KOPT-K1 (cell line): ENCODE results near the gene TAS1R3.

ENCODE experiments used
- H3K27ac ChIP-seq: fragments of 200-600 bp; sonication (generic); 2 replicates; pipeline ENCODE4 v1.5.1; 2016; ENCODE audit warnings: antibody characterized with exemption, mild to moderate bottlenecking, low read depth, low read length; ENCODE audit not compliant: poor library complexity, severe bottlenecking
- H3K36me3 ChIP-seq: fragments of 200-600 bp; sonication (generic); 2 replicates; pipeline ENCODE4 v1.5.1; 2017; ENCODE audit warnings: antibody characterized with exemption, mild to moderate bottlenecking, low read length, moderate library complexity; ENCODE audit not compliant: insufficient read depth
- H3K9me3 ChIP-seq: fragments of 200-600 bp; sonication (generic); 2 replicates; pipeline ENCODE4 v1.5.1; 2017; ENCODE audit warnings: antibody characterized with exemption, low read length, mild to moderate bottlenecking; ENCODE audit not compliant: insufficient read depth, poor library complexity, severe bottlenecking

TAS1R3 gene

DNA sequence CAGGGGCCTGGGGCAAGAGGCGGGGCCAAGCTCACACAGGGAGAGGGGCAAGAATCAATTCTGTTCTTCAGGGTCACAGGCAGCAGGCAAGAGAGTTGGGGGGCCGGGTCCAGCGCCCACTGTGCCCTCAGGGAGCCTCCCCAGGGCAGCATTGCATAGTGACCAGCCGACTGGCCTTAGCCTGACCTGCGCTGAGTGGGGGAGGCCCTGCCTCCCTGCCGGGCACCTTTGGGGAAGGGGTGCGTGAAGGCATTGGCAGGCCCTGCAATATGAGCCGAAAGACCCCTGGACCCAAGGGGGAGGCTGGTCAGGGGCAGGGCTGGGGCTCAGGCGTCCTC, 38.7 kb upstream of the TAS1R3 start:
- Histone ChIP-seq H3K27ac (no peak overlapping the region), H3K9me3 (no peaks in the 10 kb centered on the region), H3K36me3 (peaks cover 7% of the 10 kb centered on the region; the same call in 1 of the 2 replicates)

DNA sequence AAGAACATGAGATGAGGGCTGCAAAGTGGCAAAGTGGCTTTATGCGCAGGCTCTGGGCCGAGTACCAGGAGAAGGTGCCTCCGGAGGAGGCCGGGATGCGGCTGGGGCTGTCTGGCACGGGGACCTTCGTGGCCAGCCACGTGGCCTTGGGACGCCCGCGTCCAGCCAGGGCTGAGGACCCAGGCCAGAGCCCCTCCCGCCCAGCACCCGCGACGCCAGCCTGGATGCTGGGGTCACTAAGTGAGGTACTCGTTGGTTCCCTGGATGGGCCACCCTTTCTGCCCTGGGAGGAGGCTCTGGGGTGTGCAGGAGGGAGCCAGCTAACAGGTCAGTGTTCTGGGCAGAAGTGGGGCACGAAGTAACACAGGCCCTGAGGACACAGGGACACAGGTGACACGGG, 38.2 kb upstream of the TAS1R3 start:
- H3K27ac ChIP-seq: no peak overlapping the region
- peaks cover 7% of the 10 kb centered on the region; the same call in 1 of the 2 replicates for H3K36me3 ChIP-seq
- H3K9me3 ChIP-seq: no peaks in the 10 kb centered on the region

DNA sequence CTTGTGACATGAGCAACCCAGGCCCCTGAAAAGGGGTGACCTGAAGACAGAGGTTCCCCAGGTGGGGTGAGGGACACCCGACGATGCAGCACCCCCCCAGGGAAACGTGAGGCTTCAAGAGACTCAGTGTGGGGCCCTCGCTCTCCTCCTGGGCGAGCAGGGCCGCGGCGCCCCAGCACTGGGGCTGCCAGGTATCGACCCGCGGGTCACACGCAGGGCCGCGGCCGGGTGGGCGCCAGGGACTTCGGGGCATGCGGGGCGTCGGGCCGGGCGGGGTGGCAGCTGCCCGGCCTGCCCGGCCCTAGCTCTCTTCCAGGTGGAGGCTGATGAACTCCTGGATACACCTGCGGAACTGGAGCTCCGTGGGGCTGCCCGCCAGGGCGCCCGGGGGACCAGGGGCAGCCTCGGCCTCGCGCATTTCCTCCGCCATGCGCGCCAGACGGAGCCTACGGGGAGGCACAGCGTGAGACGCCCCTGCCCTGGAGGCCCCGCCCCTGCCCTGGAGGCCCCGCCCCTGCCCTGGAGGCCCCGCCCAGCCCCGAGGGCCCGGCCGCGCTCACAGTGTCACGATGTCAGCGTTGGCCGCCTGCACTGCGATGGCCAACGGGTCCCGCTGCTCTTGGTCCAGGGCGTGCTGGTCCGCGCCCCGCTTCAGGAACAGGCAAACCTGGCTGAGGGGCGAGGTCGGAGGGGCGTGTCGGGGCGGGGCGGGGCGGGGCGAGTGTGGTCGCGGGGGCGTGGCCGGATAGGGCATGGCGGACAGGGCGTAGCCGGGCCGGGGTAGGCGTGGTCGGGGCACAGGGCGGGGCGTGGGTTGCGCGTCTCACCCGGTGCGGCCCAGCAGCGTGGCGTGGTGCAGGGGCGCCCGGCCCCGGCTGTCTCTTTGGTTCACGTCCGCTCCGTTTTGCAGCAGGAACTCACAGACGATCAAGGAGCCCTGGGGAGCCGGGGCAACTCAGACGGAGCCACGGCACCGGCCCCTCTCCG, 37.5 kb upstream of the TAS1R3 start:
- Histone ChIP-seq H3K36me3 (peaks cover 7% of the 10 kb centered on the region; the same call in 1 of the 2 replicates), H3K27ac (no peak overlapping the region), H3K9me3 (no peaks in the 10 kb centered on the region)

DNA sequence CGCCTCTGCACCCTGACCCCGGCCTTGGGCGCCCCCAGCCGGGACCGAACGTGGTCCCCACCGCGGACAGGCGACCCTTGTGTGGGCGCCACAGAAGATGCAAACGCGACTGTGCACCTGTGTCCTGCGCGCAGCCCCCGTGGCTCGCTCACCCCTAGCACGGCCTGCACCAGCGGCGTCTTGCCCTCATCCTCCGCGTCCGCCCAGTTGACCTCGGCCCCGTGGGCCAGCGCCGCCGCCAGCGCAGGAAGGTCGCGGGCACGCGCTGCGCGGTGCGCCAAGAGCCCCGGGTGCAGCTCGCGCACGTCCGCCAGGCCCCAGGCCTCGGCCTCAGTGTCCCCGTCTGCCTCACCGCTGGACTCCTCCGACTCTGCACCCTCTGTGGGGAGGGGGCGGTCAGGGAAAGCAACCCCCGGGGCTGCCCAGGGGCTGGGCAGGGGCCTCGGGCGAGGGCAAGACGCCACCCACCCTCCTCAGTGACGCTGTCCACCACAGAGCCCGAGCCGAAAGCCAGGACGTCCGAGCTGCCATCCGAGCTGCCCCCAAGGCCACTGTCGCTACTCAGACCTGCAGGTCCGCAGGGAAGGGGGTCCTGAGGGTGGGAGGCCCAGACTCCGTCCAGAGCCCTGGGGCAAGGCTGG, 36.7 kb upstream of the TAS1R3 start:
- H3K27ac ChIP-seq: no peak overlapping the region
- H3K9me3 ChIP-seq: no peaks in the 10 kb centered on the region
- peaks cover 7% of the 10 kb centered on the region; the same call in 1 of the 2 replicates for H3K36me3 ChIP-seq

DNA sequence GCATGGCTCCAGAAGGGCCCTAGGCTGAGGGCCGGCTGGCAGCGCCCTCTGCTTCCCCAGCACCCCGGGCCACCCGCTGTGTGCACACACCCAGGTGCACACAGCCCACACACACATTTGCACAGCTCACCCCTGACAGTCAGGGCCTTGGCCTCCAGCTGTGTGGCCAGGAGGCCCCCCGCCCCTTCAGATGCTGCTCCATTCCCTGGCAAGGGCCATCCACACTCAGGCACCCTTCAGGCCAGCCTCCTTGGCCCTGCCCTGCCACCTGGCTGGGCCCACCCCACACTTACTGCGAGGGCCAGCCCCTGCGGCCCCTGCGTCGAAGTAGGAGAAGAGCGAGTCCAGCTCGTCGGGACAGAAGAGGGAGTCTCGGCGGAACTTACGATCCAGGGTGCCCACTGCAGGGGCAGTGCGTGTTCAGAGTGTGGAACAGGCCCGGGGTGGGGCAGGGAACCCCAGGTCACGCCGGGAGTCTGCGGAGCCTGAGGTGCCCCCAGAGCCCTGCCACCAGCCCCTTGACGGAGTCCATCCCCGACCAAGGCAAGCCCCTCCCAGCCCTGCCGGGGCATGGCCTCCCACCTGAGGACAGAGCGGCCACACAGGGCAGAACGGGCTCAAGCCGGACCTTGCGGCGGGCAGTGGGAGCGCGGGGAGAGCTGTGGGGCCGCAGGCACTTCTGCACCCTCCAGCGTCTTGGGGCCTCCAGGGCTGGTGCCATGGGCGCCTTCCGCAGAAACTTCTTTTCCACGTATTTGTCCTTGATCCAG, 35.7 kb upstream of the TAS1R3 start:
- no peaks in the 10 kb centered on the region for H3K9me3 ChIP-seq
- H3K27ac ChIP-seq: no peak overlapping the region
- peaks cover 7% of the 10 kb centered on the region; the same call in 1 of the 2 replicates for H3K36me3 ChIP-seq

DNA sequence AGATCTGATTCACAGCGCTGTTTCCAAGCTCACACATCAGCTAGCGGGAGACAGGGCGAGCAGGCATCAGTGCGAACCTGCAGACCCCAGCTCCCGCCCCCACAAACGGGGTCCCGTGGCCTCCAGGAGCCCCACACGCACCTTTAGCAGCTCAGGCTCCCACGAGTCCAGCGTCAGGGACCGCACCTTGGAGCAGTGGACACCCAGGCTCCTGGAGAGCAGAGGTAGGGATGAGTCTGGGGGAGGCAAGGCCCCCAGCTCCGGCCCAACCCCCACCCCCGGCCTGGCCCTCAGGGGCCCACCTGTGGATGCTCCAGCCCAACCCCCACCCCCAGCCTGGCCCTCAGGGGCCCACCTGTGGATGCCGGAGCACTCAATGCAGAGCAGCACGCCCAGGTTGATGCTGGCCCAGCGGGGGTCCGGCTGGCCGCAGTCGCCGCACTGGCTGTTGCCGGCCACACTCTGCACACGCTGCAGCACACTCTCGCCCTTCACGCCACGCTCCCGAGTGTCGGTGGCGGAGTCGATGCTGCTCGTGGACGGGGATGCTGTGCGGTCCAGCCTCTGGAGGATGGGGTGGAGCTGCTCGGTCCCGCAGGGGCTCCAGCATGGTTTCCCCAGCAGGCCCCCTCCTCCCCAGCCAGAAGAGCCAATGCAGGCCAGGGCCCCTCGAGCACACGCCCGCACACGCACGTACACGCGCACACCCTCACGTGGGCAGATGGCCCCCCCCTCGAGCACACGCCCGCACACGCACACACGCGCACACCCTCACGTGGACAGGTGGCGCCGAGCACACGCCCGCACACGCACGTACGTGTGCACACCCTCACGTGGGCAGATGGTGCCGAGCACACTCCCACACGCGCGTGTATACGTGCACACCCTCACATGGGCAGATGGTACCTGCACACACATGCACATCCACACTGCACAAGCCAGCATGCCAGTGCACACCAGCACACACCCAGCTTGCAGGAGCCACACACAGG, 34.7 kb upstream of the TAS1R3 start:
- Histone ChIP-seq H3K9me3 (no peaks in the 10 kb centered on the region), H3K27ac (no peak overlapping the region), H3K36me3 (peaks cover 7% of the 10 kb centered on the region; the same call in 1 of the 2 replicates)

DNA sequence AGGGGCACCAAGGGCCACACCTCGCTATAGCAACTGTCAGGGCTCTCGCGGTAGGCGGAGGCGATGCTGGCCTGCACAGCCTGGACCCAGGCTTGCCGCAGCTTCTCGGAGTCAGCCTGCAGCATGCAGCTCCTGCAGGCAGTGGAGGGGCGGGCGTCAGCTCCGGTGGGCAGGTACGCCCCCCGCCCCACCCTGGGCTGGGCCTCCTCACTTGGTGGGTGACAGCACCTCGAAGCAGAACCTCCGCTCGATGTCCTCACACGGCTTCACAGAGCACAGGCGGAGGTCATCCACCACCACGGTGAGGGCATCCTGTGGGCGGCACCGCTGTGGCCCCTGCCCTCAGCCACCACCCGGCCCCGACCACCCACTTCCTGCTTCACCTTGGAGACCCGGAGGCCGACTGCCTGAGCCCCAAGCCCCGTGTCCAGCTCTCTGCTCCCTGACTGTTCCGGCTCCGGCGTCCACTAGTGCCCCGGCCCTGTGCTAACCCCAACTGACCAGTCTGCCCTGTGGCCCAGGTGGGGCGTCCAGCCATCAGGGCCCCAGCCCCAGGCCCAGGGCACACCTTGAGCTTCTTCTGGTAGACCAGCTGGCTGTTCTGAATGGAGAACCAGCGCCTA, 33.2 kb upstream of the TAS1R3 start:
- H3K27ac ChIP-seq: no peak overlapping the region
- peaks cover 7% of the 10 kb centered on the region; the same call in 1 of the 2 replicates for H3K36me3 ChIP-seq
- no peaks in the 10 kb centered on the region for H3K9me3 ChIP-seq

DNA sequence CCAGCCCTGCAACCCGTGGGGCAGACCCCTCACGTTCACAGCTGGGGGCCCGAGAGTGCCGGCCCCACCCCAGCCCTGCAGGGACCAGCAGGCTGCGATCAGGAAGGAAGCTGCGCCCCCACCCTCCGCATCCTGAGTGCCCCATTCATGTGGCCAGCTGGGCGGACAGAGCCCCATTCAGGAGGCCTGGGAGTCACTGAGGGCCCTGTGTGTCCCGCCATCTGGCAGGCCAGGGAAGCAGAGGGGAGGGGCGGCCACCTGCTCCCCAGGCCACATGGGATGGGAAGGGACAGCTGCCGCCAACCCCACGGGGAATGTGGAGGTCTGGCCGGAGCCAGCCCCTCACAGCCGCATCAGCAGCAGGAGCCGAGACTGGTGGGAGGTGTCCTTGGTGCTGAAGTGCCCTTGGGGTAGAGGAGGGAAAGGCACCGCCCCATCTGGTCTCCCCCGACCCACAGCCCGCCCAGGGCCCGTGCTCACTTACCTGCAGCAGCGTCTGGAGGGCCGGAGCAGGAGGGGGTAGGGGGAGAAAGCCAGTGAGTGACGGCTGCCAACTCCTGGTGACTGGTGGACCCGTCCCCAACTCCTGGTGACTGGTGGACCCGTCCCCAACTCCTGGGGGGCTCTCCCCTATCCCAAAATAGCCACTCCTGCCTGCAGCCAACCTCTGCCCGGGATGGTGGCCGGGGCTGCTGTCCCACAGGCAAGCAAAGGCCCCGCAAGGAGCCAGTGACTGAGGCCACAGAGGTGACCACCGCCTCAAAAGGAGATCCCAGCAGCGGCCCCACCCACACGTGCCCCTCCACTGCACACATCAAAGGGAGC, 32.0 kb upstream of the TAS1R3 start:
- Histone ChIP-seq H3K9me3 (no peaks in the 10 kb centered on the region), H3K27ac (no peak overlapping the region), H3K36me3 (peaks cover 7% of the 10 kb centered on the region; the same call in 1 of the 2 replicates)

DNA sequence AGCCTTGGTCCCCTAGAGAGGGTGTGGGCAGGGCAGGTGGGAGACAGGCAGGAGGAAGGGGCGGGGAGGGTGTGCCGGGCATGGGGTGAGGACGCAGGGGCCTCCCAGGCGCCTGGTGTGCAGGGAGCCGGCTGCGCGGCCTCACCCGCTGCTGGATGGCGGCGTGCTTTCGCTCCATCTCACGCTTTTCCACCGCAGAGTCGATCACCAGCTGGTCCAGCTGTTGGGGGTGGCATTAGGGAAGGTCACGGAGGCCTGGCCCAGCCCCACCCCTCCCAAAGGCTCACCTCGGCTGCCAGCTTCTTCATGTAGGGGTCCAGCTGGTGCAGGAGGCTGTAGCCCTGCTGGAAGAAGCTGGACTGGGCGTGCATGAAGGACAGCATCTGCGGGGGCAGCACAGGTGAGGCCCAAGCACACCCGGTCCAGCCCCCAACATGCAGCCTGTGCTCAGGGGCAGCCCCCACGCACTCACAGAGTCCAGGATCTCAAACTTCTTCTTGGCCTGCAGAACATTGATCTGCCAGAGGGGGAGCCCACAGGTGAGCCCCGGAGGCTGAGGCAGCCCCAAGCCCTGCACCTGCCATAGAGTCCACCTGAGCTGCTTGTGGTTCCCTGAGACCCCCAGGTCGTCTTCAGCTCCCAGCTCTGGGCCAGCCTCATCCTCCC, 31.3 kb upstream of the TAS1R3 start:
- Histone ChIP-seq H3K36me3 (peaks cover 7% of the 10 kb centered on the region; the same call in 1 of the 2 replicates), H3K27ac (no peak overlapping the region), H3K9me3 (no peaks in the 10 kb centered on the region)

DNA sequence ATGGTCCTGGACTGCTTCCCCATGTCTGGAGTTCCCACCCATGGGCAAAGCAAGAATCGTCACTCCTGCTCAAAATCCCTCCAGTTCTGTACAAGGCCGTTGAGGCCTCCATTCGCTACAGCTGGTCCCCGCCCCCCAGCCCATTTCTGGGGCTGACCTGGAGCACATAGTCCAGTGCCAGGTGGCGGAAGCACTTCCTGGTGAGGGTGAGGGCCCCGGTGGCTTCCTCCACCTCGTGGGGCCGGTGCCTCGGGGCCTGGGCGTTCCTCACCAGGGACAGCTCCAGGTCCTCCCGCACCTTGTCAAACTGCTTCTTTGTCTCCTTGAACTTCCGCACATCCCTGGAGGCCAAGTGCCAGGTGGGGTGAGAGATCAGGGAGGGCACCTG, 30.7 kb upstream of the TAS1R3 start:
- Histone ChIP-seq H3K9me3 (no peaks in the 10 kb centered on the region), H3K36me3 (peaks cover 3% of the 10 kb centered on the region; the same call in 1 of the 2 replicates), H3K27ac (no peak overlapping the region)

DNA sequence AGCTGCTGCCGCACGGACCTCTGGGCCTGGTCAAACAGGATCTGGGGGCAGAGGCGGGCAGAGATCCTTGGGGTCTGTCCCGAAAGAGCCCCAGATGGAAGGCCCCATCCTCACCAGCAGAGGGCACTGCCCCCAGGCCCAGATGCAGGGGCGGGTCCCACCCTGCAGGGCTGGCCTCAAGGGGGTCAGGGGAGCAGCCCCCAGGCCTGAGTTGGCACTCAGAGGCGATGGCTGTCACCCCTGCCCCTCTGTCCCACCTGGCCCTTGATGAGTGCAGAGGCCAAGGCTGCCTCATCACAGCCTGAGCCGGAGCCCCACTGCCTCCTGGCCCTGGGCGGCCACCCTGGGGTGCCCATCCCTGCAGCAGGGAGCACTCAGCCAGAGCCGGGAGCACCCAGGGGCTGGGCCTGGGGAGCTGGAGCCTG, 29.1 kb upstream of the TAS1R3 start:
- H3K36me3 ChIP-seq: no peaks in the 10 kb centered on the region; the same call in 1 of the 2 replicates
- H3K27ac ChIP-seq: no peak overlapping the region
- H3K9me3 ChIP-seq: no peaks in the 10 kb centered on the region

DNA sequence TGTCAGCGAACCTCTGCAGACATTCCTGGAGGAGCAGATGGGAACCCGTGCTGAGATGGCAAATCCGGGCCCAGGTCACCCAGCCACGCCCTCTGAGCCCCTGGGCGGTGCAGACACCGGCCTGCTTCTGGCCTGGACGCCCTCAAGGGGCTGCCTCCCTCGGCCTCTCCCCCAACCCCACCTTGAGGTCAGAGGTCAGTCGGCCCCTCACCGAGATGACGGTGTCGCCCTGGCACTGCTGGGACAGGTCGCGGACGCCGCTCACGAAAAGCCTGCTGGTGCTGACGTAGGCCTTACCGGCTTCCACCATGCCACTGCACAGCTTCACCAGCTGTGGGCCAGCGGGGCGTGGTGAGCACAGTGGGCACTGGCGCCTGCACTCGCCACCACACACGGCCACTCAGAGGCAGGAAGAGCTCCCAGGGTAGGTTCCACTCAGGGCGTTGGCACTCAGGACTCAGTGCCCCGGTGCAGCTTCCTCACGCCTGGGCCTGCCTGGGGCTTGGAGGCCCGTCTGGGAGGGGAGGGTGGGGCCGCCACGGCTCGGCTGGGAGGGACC, 28.1 kb upstream of the TAS1R3 start:
- no peak overlapping the region for H3K27ac ChIP-seq
- no peaks in the 10 kb centered on the region for H3K9me3 ChIP-seq

More for the DNA sequence above, 28.1 kb upstream of the TAS1R3 start:
- no peaks in the 10 kb centered on the region; the same call in 1 of the 2 replicates for H3K36me3 ChIP-seq
